ENCODE results near the gene DENND1B.

DENND1B gene

DNA sequence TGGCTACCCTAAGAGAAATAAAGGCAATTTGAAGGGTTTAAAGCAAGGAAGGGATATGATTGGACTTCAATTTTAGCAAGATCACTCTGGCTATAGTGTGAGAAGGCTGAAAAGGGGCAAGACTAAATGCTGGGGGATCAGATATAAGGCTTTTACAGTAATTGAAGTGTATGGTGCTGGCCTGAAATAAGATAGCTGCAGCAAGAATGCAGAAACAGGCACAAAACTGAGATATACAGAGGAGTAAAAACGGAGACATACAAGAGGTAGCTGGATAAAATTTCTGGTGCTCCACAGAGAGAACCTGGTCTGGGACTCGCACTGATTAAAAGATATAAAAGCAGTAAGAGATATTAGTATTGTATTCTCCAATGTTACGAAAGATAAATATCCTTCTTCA is 92.0 kb downstream of the DENND1B start:
- DNase-seq, result no peak

DNA sequence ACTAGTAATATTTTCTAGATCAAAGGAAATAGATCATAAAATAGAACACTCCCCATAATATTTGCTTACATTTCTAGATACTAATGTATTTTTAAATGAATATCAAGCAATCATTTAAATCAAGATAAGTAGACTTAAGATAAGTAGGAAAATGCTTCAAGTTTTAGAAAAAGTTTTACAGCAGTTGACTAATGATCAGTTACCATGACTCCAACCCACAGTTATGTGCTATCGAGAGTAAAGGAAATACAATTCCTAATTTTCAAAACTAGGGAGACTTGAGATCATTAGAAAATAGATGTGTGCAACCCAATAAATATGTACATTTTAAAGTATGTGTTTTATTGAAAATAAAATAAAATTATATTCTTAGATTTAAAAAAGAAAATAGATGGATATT is 95.0 kb downstream of the DENND1B start:
- no peak for DNase-seq

DNA sequence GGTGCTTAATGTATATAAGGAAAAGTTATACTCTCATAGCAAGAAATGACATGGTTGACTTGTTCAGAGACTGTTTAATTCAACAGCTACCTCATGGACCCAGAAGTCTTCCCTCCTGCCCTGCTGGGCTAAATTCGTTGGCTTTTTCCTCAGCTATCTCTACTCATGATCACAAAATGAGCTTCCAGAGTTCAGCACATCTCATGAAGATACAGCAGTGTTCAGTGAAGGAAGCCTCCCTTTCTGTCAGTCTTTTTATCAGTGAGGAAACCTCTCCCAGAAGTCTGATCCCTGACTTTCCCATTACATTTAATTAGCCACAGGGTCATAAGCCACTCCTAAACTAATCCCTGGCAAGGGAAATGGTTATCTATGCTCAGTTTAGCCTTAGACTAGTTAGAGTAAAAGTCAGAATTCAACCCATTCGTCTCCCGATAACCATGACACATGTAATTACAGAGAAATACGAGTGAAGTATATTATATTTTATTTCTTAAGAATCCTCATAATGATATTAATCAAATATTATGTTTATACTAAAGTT is 97.5 kb downstream of the DENND1B start:
- DNase-seq, result no peak

DNA sequence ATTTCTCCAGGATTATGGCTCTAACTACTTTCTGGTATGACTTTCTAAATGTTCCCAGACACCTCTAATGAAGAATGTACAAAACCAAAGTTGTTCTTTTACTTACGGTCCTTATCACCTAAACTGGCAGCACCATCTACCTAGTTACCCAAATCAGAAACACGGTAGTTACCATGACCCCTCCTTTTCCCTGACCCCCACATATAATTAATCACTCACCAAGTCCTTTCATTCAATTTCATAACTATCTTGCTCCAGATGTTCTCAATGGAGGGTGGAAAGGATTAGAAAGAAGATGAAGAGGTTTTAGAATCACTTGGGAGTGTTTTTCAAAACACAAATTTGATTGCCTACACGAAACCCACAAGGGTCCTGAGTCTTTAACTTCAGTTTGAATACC is 98.0 kb downstream of the DENND1B start:
- DNase-seq, result no peak

DNA sequence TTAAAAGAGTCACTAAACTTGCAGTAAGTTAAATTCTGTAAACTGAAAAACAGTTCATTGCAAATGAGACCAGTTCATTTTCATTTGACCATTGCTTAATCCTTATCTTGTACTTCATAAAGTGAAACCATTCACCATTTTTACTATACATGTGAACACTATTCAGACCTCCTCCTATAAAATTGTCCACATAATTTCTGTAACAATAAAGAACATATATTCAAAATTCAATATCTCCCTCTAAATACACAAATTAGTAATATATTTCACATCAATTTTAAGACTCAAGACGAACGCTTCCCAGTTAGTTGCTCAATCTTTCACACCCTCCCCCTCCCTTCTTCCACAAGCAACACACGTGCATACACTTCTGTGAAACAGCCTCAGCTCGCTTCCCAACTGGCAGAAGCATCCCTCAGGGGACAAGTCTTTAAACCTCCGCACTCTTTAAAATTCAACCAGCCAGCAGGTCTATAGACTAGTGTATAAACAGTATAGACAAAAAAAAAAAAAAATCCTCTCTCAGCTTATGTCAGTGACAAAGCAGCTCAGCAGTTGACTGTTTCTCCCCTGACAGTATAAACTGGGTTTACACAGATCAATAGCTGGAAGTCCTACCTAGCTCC is 99.6 kb downstream of the DENND1B start:
- no peak for DNase-seq

DNA sequence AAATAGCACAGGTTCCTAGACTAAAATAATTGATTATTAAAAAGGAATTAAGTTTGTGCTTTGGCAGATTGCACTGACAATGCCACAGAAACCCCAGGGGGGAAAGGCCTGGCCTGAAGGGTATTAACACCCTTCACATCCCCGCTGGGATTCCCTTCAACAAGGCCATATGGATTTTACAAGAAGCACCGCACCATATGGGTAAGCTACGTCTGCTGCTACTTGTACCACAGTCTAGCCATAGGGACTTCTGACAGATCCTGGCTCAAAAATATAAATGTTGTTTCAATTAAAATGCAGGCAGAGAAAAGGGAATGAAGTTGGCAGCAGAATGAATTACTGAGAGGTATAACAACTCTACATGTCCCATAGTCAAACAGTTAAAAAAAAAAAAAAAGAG is 101.0 kb downstream of the DENND1B start:
- DNase-seq, result no peak

DNA sequence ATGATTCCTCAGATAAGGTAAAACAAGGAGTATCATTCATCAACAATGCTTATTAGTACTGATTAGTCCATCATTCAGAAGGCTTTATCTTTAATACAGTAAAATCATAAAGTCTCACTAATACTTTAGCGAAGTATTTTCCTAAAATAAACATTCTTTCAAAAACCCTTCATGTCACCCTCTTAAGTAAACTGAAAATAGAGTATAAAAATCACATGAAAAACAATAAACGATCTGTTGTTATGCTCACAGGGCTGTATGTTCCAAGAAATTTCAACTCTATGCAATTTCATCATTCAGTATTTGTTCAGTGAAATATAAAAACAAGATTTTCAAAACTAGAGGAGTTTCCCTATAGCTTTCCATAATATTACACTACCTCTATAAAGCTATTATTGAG is 102.0 kb downstream of the DENND1B start:
- DNase-seq, result no peak

DNA sequence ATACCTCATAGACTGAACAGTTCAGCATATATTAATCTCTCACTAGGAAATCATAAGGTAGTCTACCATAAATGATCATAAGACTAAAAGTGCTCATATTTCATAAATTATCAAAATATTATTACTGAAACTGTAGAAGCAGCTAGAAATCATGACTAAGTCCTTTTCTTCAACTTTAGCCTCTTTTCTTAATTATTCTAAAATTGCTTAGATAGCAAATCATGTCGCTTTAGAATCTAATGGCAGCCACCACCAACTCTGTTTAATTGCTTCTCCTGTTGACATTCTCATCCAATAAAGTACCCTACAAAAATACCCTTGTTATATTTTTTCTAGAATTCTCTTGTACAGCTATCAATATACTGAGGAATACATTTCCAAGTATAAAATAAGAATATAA is 102.9 kb downstream of the DENND1B start:
- no peak for DNase-seq

DNA sequence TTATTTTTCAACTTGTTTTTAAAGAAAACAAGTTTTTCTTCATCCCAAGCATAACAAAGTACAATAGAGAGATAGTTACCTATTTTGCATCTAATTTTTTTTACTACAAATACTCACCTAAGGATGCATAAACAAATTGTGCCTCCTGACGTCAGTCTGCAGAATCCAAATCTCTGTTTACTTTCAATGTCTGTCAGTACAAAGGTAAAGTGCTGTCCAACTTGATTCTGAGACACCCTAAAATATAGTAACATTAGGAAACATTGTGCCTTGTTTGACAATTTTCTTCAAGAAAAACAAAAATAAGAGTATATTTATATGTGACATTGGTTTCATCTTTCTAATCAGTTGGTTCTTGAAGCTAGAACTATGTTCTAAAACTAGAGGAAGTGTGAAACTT is 103.4 kb downstream of the DENND1B start:
- DNase-seq, result no peak

DNA sequence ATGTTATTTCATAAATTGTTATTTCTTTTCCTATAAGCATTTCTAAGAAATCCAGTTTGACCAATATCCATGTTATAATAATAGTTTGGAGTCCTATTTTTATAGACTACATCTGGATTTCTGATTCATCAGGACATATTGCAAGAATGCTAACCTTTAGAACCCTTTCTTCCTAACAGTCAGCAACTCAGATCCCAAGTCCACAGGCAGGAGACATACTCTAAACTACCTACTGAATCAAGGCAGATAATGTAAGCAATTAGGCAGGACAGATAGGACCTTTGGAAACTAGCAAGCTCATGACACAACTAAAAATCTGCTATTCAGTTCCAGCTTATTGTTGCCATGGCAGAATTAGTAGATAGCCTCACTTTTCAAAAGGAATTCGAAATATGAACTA is 104.1 kb downstream of the DENND1B start:
- no peak for DNase-seq

DNA sequence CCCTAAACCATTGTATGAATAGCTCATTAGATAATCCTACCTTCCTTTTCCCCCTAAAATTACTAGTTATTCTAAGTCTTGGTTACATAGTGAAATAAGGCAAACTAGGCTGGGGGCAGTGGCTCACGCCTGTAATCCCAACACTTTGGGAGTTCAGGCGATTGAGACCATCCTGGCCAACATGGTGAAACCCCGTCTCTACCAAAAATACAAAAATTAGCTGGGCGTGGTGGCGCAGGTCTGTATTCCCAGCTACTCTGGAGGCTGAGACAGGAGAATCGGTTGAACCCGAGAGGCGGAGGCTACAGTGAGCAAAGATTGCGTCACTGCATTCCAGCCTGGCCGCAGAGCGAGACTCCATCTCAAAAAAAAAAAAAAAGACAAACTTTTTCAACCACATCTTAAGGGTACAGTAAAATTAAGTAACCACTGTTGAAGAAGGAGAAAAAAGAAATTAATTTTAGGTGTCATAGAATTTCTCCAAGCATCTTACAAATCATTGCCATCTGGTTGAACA is 108.5 kb downstream of the DENND1B start:
- no peak for DNase-seq

DNA sequence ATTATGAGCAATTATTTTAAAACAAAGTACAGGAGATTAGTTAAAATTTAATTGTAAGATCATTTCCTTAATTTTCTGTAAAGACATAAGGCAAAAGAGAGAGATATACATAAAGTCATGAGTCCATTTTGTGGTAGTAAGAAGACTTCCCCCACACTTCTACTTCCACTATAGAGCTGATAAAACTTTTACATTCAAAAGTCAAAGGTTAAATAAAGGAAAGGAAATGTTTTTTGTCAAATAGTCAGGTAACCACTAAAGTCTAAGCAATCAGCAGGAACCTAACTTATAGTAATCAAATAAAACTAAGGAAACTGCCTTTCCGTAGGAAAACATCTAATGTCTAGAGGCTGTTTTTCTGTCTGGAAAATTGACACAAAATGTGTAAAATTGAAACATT is 110.9 kb downstream of the DENND1B start:
- no peak for DNase-seq

DNA sequence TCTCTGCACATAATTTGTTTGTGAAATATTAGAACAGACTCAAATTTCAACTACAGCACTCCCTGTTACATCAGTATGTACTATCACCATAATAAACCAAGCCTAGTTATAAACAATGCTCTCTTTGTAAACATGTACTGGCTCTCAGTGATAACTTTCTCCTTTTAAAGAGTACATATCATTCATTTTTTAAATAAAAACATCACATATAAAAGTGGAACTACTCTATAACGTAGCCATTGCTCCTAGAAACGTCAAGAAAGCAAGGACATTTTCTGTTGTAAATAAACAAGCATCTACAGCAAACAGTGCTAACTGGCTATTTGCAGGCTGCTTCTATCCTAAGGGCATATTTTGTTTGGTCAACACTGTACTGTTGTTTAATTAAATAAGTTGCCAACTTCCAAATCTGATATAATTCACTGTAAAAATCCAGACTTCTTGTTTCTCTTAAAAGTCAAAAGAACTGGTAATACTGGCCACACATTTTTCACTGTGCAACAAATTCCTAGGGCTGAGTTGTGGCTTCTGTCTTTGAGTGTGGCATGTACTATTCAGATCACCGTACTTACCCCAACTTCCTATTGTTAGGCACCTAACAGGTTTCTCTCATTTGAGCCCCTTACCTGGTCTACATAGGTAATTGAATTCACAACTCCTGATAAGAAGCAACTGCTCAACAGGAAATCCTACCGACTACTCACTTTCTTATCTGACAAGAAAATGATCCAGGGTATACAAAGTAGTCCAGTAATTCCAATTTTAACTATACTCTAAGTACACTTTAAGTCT is 111.9 kb downstream of the DENND1B start:
- no peak for DNase-seq

DNA sequence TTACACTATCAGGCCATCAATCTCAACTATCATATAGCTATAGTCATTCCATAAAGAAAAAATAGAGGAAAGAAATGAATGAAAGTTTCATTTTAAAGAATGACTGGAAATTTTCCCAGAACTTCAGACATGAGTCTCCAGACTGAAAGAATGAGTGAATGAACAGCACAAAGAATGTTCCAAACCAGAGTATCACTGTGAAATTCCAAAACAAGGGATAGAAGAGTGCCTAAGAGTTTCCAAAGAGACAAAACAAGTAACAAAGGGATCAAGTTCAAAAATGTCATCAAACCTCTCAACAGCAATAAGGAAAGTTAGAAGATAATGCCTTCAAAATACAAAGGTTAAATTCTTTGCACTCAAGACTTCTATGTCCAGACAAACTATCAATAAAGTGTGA is 114.9 kb downstream of the DENND1B start:
- DNase-seq, result no peak

DNA sequence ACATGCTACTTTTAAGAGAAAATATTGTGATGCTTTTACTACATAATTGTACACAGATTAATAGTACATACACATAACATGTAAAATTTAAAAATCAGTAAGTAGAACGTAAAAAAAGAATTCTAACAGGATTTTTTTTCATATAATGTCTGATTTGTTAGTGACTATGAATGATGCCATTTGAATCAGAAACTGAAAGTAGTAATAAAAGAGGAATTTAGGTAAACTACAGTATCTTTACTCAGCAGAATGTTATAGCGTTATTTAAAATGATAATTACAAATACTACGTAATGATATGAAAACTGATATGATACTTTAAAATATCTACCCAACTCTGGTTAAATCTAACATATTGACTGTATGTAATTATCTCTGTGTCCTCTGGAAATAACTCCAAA is 116.1 kb downstream of the DENND1B start:
- DNase-seq, result no peak

DNA sequence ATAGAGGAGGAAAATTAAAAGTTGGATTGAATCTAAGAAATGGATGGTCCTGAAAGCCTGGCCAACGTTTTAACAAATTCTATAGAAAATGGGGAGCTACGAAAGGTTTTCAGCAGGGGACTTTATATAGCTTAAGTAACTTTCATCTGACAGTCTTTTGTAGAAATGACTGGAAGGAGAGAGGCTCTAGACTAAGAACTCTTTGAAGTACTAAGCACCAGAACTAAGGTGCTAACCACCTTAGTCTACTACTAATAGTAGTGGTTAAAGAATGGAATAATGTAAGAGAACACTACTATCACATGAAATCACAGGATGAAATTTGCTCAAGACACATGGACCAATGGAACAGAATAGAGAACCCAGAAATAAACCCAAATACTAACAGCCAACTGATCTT is 126.1 kb downstream of the DENND1B start:
- DNase-seq, result no peak

DNA sequence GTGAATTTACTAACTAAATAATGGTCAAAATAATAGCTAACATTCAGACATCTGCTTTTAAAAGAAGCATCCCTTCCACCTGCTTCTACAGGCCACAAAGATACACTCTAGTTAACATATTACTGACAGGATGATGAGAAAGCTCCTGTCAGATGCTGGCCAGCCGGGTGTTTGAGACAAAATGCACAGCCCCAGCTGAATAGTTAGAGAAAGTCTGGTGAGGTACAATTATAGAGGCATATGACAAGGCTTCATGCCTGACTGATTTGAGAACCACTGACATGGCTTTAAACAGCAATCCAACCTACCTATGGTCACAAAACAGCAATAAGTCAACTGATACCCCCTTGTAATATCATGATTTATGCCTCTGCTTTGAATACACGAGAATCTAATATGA is 137.0 kb downstream of the DENND1B start:
- peak; percentile 15 for DNase-seq

DNA sequence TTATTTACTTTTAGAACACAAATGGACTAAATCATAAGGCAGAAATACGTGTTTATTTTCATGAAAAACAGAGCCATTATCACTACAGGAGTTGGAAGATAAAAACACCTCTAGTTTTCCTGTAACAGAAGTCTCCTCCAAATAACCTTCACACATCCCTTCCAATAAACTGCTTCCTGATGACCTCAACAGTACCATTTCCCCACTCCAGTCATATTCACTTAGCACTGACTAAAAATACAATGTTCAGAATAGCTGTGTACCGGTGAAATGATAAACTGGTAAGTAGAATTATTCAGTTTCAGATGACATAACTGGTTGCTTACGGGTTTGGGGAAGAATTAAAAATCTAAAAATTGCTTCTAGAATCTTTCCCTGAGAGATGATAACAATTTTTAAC is 137.9 kb downstream of the DENND1B start:
- DNase-seq, result no peak

DNA sequence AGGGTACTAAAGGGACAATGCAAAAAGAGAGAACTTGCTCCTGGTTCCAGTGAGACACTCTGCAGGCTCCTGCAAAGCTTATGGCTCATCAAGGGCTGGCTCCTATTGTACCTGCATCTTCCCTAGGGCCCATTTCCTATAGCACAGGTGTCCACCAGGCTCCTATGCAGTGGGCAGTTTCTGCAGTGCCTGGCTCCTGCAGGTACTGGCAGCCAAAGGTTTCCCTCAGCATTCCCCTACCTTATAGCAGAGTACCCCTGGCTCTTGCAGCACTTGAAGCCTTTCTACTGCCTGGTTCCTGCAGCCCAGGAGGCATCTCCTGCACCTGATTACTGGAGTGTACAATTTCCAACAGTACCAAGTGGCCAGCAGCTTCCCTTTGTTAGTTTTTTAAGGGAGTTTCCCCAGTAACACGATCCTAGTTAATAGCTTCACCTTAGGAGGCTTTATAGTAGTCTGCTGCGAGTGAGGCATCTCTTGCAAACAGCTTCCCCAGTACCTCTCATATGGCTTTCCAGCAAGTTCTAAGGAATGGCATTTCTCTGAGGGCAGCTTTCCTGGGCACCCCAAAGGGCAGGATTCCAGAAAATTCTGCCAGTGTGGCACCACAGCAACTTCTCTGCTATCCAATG is 141.7 kb downstream of the DENND1B start:
- DNase-seq, result no peak

DNA sequence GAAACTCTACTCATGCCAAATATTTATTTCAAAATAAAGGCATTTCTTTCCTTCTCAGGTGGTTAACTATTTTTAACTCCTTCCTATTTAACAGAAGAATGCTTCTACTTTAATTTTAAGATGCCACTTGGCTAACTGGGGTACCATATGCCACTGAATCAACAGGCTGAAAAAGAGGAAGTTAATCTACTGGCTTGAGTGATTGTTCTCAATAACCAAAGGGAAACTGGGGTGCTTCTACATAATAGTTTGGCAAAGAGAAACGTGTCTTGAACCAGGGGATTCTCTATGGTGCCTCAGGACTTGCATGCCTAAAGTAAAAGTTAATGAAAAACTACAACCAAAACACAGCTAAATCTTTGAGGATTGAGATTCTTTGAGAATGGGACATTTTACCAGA is 142.6 kb downstream of the DENND1B start:
- DNase-seq, result no peak

DNA sequence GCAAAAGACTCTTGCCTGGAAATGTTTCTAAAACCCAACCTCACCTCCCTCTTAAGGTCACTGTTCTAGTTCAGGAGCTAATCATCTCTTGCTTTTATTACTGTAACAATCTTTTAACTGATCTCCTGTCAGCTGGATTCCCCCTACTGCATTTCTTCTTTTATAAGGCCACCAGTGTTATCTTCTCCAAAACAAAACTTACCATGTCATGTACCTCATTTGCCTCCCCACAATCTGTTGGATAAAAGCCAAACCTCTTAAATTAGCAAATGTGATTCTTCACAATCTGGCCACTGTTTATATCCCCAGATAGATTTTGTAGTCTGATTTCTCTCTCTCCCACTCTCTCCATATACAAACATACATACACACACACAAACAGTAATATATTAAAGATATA is 143.3 kb downstream of the DENND1B start:
- DNase-seq, result no peak

DNA sequence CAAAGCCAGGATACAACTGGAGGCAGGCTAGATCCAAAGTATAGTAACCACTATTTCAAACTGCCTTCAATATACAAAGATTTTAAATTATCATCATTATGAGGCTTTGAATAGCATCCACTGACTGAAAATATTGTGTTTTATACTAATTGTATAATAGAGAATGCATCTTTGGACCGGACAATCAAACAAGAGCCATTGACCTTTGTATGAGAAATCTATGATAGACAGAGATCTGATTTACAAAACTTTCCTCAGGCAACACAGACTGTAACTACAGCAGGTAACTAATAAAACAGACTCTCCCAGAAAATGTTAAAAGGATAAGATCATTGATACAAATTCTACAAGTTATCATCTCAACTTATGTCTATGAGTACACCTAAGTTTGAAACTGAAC is 152.9 kb downstream of the DENND1B start:
- no peak for DNase-seq

DNA sequence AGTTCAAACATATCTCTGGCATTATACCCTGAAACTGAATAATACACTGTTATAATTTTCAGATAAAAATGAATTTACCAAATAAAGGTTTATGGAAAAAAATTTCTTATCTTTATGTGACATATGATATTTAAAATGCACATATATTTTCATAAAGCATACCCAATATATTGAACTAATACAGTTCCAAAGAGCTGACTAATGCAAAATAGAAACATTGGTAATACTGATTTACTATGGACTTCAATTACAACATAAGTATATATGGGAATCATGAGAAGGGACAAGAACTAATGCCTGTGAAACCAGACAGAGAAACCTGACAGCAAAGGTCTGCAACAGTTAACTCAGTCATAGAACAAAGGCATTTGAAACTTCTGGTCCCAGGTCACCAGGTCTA is 153.5 kb downstream of the DENND1B start:
- DNase-seq, result no peak

DNA sequence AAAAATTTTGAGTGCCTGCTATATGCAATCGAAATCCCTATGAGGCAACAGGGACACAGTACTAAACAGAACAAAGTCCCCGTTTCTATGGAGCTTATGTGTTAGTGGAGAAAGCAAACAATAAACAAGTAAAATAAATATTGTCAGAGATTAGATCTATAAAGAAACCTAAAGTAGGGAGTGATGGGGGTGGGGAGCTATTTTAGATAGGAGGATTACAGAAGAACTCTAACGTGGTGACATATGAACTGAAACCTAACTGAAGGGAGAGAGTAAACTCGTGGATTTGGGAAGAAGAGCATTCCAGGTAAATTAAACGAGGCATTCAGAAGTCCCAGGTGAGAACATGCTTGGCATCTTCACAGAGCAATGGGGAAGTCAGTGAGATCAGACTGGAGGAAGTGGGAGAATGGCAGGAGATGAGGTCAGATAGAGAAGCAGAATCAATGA is 154.5 kb downstream of the DENND1B start:
- no peak for DNase-seq
